Fibroblast of lung (primary cell): Measurements from ENCODE around the gene EIF3K. TPM values are rescaled to one million over a fixed set of nuclear protein-coding genes. Genes with fewer than 3 reads are reported as not detected.

ENCODE experiments used
- DNase-seq, 2 donors: peaks; one replicate each; pipeline versions ENCODE4 v3.0.0 to v3.0.0-alpha.2; 2010; ENCODE audit warnings: low read depth in 2 of 2
- H2AFZ ChIP-seq: 2 replicates; pipeline ENCODE4 v1.5.1; 2012; ENCODE audit warnings: low read length, control low read depth, inconsistent platforms
- H3K27ac ChIP-seq: 2 replicates; pipeline ENCODE4 v1.5.1; 2011; ENCODE audit warnings: low read length, control low read depth; ENCODE audit not compliant: insufficient read depth
- H3K27me3 ChIP-seq: 2 replicates; pipeline ENCODE4 v1.5.1; 2011; ENCODE audit warnings: mild to moderate bottlenecking, low read length; ENCODE audit not compliant: control insufficient read depth, insufficient read depth
- H3K36me3 ChIP-seq: 2 replicates; pipeline ENCODE4 v1.5.1; 2011; ENCODE audit warnings: low read length; ENCODE audit not compliant: control insufficient read depth, insufficient read depth
- H3K4me1 ChIP-seq: 2 replicates; pipeline ENCODE4 v1.5.1; 2011; ENCODE audit warnings: low read length; ENCODE audit not compliant: control insufficient read depth, insufficient read depth; ENCODE audit errors: extremely low read depth
- H3K4me2 ChIP-seq: 2 replicates; pipeline ENCODE4 v1.5.1; 2011; ENCODE audit warnings: low read length, control low read depth; ENCODE audit not compliant: insufficient read depth; ENCODE audit errors: extremely low read depth
- H3K4me3 ChIP-seq, 4 experiments: fragments of 200-600 bp in 1 of 4; sonication (generic) in 1 of 4; replicated peaks in 1 of 4; 2 replicates each; pipeline ENCODE4 v1.5.1; 2011 to 2016; ENCODE audit warnings: low read length in 4 of 4, low read depth in 3 of 4, mild to moderate bottlenecking in 3 of 4, control low read depth in 2 of 4, inconsistent platforms in 1 of 4, mixed read lengths in 1 of 4; ENCODE audit not compliant: insufficient read depth in 1 of 4; ENCODE audit errors: control extremely low read depth in 1 of 4
- H3K79me2 ChIP-seq: 2 replicates; pipeline ENCODE4 v1.5.1; 2012; ENCODE audit warnings: mild to moderate bottlenecking, low read length, inconsistent platforms; ENCODE audit not compliant: control insufficient read depth, insufficient read depth
- H3K9ac ChIP-seq: 2 replicates; pipeline ENCODE4 v1.5.1; 2011; ENCODE audit warnings: mild to moderate bottlenecking, low read length, control low read depth; ENCODE audit not compliant: insufficient read depth
- H3K9me3 ChIP-seq: 2 replicates; pipeline ENCODE4 v1.5.1; 2012; ENCODE audit warnings: low read depth, low read length; ENCODE audit not compliant: control insufficient read depth, insufficient read depth
- H4K20me1 ChIP-seq: 2 replicates; pipeline ENCODE4 v1.5.1; 2011; ENCODE audit warnings: low read length; ENCODE audit not compliant: control insufficient read depth, insufficient read depth; ENCODE audit errors: extremely low read depth
- EZH2 ChIP-seq: IDR thresholded peaks from 2 replicates; pipeline ENCODE4 v1.5.1; 2012; ENCODE audit warnings: low read length, control low read depth, mild to moderate bottlenecking; ENCODE audit errors: missing control alignments
- polyA plus RNA-seq, 2 donors: library from polyadenylated mRNA; depleted of rRNA in 1 of 2; stranded (reverse) in 1 of 2; unstranded in 1 of 2; fragments of >200 nt; gene quantifications; 2 replicates each; pipeline ENCODE4 v1.2.1, GENCODE V29; 2011 to 2012; ENCODE audit warnings: missing spikeins in 1 of 2
- total RNA-seq: library from RNA; depleted of rRNA; stranded (reverse); fragments of >200 nt; gene quantifications from 2 replicates; pipeline ENCODE4 v1.2.1, GENCODE V29; 2014
- TF ChIP-seq, protein P1 (sequence below), 2 donors: IDR thresholded peaks in 1 of 2; conservative IDR thresholded peaks in 1 of 2; 1 replicate in 1 of 2; 2 replicates in 1 of 2; pipeline ENCODE4 v1.5.1; 2011 to 2012; ENCODE audit warnings: low read length in 2 of 2, control low read depth in 1 of 2, inconsistent platforms in 1 of 2, low read depth in 1 of 2, mild to moderate bottlenecking in 1 of 2

Gene EIF3K
- total and polyA plus RNA-seq, 2 donors (not counting 1 experiment from before 2014, with no cell fraction given), result 171 to 198 TPM

- Histone ChIP-seq H3K79me2 (peaks cover 91% of the 10 kb centered on the region), H3K36me3 (peaks cover 8% of the 10 kb centered on the region), H3K4me1 (peaks cover 49% of the 10 kb centered on the region), H3K27ac (peak overlapping the region; percentile 93), H3K4me3 (no peak overlapping the region), H3K9ac (peak overlapping the region; percentile 36), H4K20me1 (no peaks in the 10 kb centered on the region), H3K27me3 (no peaks in the 10 kb centered on the region), H3K4me2 (no peak overlapping the region), H3K9me3 (no peaks in the 10 kb centered on the region), H2AFZ (no peak overlapping the region)
- no peak for TF ChIP-seq EZH2
- TF ChIP-seq, protein P1, sequence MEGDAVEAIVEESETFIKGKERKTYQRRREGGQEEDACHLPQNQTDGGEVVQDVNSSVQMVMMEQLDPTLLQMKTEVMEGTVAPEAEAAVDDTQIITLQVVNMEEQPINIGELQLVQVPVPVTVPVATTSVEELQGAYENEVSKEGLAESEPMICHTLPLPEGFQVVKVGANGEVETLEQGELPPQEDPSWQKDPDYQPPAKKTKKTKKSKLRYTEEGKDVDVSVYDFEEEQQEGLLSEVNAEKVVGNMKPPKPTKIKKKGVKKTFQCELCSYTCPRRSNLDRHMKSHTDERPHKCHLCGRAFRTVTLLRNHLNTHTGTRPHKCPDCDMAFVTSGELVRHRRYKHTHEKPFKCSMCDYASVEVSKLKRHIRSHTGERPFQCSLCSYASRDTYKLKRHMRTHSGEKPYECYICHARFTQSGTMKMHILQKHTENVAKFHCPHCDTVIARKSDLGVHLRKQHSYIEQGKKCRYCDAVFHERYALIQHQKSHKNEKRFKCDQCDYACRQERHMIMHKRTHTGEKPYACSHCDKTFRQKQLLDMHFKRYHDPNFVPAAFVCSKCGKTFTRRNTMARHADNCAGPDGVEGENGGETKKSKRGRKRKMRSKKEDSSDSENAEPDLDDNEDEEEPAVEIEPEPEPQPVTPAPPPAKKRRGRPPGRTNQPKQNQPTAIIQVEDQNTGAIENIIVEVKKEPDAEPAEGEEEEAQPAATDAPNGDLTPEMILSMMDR (conservative IDR thresholded peaks at IDR 0.05 in 1 of 2, IDR thresholded peaks at IDR 0.05 in 1 of 2; ENCODE audit: low read depth in 1 of 2, low read length in 2 of 2), result no peak
- no peak for DNase-seq
These were observed 63.9 kb downstream of the EIF3K start for GRCh38 chr19:38682872-38683392.

- peak overlapping the region; percentile 56 for H3K4me2 ChIP-seq
- H3K9me3 ChIP-seq, result no peaks in the 10 kb centered on the region
- TF ChIP-seq EZH2, result no peak
- TF ChIP-seq, protein P1 (conservative IDR thresholded peaks at IDR 0.05 in 1 of 2, IDR thresholded peaks at IDR 0.05 in 1 of 2; ENCODE audit: low read depth in 1 of 2, low read length in 2 of 2), result no peak
- peaks cover 91% of the 10 kb centered on the region for H3K79me2 ChIP-seq
- H3K9ac ChIP-seq, result peak overlapping the region; percentile 36
- H3K36me3 ChIP-seq, result peaks cover 8% of the 10 kb centered on the region
- peak overlapping the region; percentile 93 for H3K27ac ChIP-seq
- no peak overlapping the region for H2AFZ ChIP-seq
- H3K27me3 ChIP-seq, result no peaks in the 10 kb centered on the region
- H4K20me1 ChIP-seq, result no peaks in the 10 kb centered on the region
- DNase-seq, result peak; percentile 77 to 97
- no peak overlapping the region for H3K4me3 ChIP-seq
- peaks cover 53% of the 10 kb centered on the region for H3K4me1 ChIP-seq
These were observed 64.5 kb downstream of the EIF3K start for GRCh38 chr19:38683393-38684077.

- no peak overlapping the region for H2AFZ ChIP-seq
- H3K9ac ChIP-seq, result peak overlapping the region; percentile 29
- H3K27ac ChIP-seq, result peak overlapping the region; percentile 93
- H3K4me3 ChIP-seq, result peak overlapping the region in 2 of 4 experiments; percentile 4 to 31
- H4K20me1 ChIP-seq, result no peaks in the 10 kb centered on the region
- peaks cover 91% of the 10 kb centered on the region for H3K79me2 ChIP-seq
- H3K4me2 ChIP-seq, result peak overlapping the region; percentile 60
- H3K27me3 ChIP-seq, result no peaks in the 10 kb centered on the region
- peaks cover 6% of the 10 kb centered on the region for H3K36me3 ChIP-seq
- DNase-seq, result peak; percentile 89 to 95
- H3K9me3 ChIP-seq, result no peaks in the 10 kb centered on the region
- peaks cover 51% of the 10 kb centered on the region for H3K4me1 ChIP-seq
- no peak for TF ChIP-seq EZH2
- TF ChIP-seq, protein P1 (conservative IDR thresholded peaks at IDR 0.05 in 1 of 2, IDR thresholded peaks at IDR 0.05 in 1 of 2; ENCODE audit: low read depth in 1 of 2, low read length in 2 of 2), result no peak
These were observed 65.3 kb downstream of the EIF3K start for GRCh38 chr19:38684078-38684861.
